Measurements from ENCODE around the gene AP3B2. TPM values are rescaled to one million over a fixed set of nuclear protein-coding genes. Genes with fewer than 3 reads are reported as not detected.

Gene AP3B2
- total and polyA plus RNA-seq, 2 donors (not counting 3 experiments of a cell fraction or from before 2014, with no cell fraction given), result not detected

- Histone ChIP-seq H4K20me1 (replicated peaks; ENCODE audit: control insufficient read depth, extremely low read depth, insufficient read depth, low read length) (no peaks in the 10 kb centered on the region), H3K9ac (replicated peaks; ENCODE audit: extremely low read depth, insufficient read depth, low read length) (no peak overlapping the region), H3K4me3 (replicated peaks in 1 of 3; ENCODE audit: insufficient read depth in 1 of 3, low read depth in 1 of 3, low read length in 3 of 3) (no peak overlapping the region), H3K79me2 (ENCODE audit: control insufficient read depth, insufficient read depth, low read length) (no peaks in the 10 kb centered on the region), H2AFZ (ENCODE audit: low read depth, low read length) (no peak overlapping the region), H3K9me1 (replicated peaks; ENCODE audit: control insufficient read depth, extremely low read depth, insufficient read depth, low read length) (no peaks in the 10 kb centered on the region), H3K27me3 (ENCODE audit: control insufficient read depth in 2 of 2, insufficient read depth in 2 of 2, low read length in 2 of 2) (no peaks in the 10 kb centered on the region), H3K4me1 (ENCODE audit: control insufficient read depth, extremely low read depth, insufficient read depth, low read length) (no peaks in the 10 kb centered on the region), H3K27ac (ENCODE audit: insufficient read depth, low read depth, low read length) (no peak overlapping the region), H3K36me3 (ENCODE audit: control insufficient read depth in 2 of 2, extremely low read depth in 1 of 2, insufficient read depth in 2 of 2, low read length in 2 of 2) (no peaks in the 10 kb centered on the region), H3K9me3 (replicated peaks; ENCODE audit: control insufficient read depth, insufficient read depth, low read length) (no peaks in the 10 kb centered on the region), H3K4me2 (ENCODE audit: insufficient read depth, low read length) (no peak overlapping the region)
- BruUV-seq (replicated peaks), result no TSS peak
- FAIRE-seq (no peak), DNase-seq (ENCODE audit: low read depth, low spot score) (no peak)
- TF ChIP-seq POLR2AphosphoS5 (IDR thresholded peaks at IDR 0.05; ENCODE audit: insufficient read depth, low read depth, low read length) (no peak), MAX (IDR thresholded peaks at IDR 0.05; ENCODE audit: insufficient read depth, insufficient read length) (no peak), GATA2 (IDR thresholded peaks at IDR 0.05; ENCODE audit: insufficient read depth, insufficient read length, low read depth, low read length) (no peak), MYC (IDR thresholded peaks at IDR 0.05; ENCODE audit: low read depth, low read length) (no peak), EZH2 (IDR thresholded peaks at IDR 0.05; ENCODE audit: borderline replicate concordance, low read depth, low read length, severe bottlenecking) (no peak), POLR2A (IDR thresholded peaks at IDR 0.05; ENCODE audit: low read depth, low read length) (no peak), JUN (IDR thresholded peaks at IDR 0.05; ENCODE audit: borderline replicate concordance, insufficient read depth, insufficient read length, low read depth) (no peak), FOS (IDR thresholded peaks at IDR 0.05; ENCODE audit: borderline replicate concordance, insufficient read depth, low read length) (no peak)
- TF ChIP-seq, protein P1, sequence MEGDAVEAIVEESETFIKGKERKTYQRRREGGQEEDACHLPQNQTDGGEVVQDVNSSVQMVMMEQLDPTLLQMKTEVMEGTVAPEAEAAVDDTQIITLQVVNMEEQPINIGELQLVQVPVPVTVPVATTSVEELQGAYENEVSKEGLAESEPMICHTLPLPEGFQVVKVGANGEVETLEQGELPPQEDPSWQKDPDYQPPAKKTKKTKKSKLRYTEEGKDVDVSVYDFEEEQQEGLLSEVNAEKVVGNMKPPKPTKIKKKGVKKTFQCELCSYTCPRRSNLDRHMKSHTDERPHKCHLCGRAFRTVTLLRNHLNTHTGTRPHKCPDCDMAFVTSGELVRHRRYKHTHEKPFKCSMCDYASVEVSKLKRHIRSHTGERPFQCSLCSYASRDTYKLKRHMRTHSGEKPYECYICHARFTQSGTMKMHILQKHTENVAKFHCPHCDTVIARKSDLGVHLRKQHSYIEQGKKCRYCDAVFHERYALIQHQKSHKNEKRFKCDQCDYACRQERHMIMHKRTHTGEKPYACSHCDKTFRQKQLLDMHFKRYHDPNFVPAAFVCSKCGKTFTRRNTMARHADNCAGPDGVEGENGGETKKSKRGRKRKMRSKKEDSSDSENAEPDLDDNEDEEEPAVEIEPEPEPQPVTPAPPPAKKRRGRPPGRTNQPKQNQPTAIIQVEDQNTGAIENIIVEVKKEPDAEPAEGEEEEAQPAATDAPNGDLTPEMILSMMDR (IDR thresholded peaks at IDR 0.05; ENCODE audit: extremely low read depth in 1 of 2, insufficient read depth in 1 of 2, low read depth in 1 of 2, low read length in 2 of 2), result no peak
- dilution Hi-C loops (cut with MboI; ENCODE audit: extremely low pct_ligation_motif_present, low sequenced_read_pairs) (no loop called here), intact Hi-C loops (cut with micrococcal nuclease) (no loop called here)
- CTCF ChIA-PET, result no interaction called here
- POLR2A ChIA-PET, result no interaction called here
Measured at GRCh38 chr15:82611348-82611747, 98.3 kb downstream of the AP3B2 start.

Other genes starting within 250 kb of the AP3B2 start
- 1,599 and 1,690 TPM in 2 replicates for gene RPS17, start 169.4 kb downstream of the AP3B2 start, total RNA-seq
- gene RPS17, start 169.4 kb downstream of the AP3B2 start, polyA plus RNA-seq, result 2,963 and 4,382 TPM in 2 replicates
- not detected in 2 replicates for gene CPEB1, start 62.5 kb downstream of the AP3B2 start, total RNA-seq
- not detected in 2 replicates for gene CPEB1, start 62.5 kb downstream of the AP3B2 start, polyA plus RNA-seq
- not detected in 2 replicates for gene FSD2, start 96.2 kb upstream of the AP3B2 start, total RNA-seq
- gene FSD2, start 96.2 kb upstream of the AP3B2 start, polyA plus RNA-seq, result not detected in 2 replicates
- gene WHAMM, start 99.8 kb upstream of the AP3B2 start, total RNA-seq, result 7.7 and 9.4 TPM in 2 replicates
- gene WHAMM, start 99.8 kb upstream of the AP3B2 start, polyA plus RNA-seq, result 4.1 and 4.3 TPM in 2 replicates
- 0.60 and 0.97 TPM in 2 replicates for gene HOMER2, start 242.8 kb upstream of the AP3B2 start, total RNA-seq
- gene HOMER2, start 242.8 kb upstream of the AP3B2 start, polyA plus RNA-seq, result 0.40 and 0.68 TPM in 2 replicates